ENCODE data around the gene MAGEB2.
"Not testable (repeated sequence)": the region's sequence is repeated elsewhere in the genome, so short reads cannot be mapped to it uniquely, and the experiment has no call there.

Gene MAGEB2

GRCh38 chrX:30215357-30215843, at the start of gene MAGEB2:
Gene MAGEB2, plus strand, starts transcription at chrX:30215563. Its CDS starts 3,018 bp downstream, at chrX:30218581.
- no peak for DNase-seq (ENCODE audit: low read depth)

GRCh38 chrX:30170900-30171299, 44.5 kb upstream of the MAGEB2 start:
- no peak for DNase-seq (ENCODE audit: low read depth)

GRCh38 chrX:30181353-30181752, 34.0 kb upstream of the MAGEB2 start:
- DNase-seq (ENCODE audit: low read depth): no peak

GRCh38 chrX:30183554-30183953, 31.8 kb upstream of the MAGEB2 start:
- DNase-seq (ENCODE audit: low read depth): no peak

GRCh38 chrX:30190426-30190825, 24.9 kb upstream of the MAGEB2 start:
- no peak for DNase-seq (ENCODE audit: low read depth)

GRCh38 chrX:30193910-30194309, 21.5 kb upstream of the MAGEB2 start:
- DNase-seq (ENCODE audit: low read depth): not testable (repeated sequence)

- no peak for DNase-seq (ENCODE audit: low read depth)
Observed at GRCh38 chrX:30196322-30196721, 19.0 kb upstream of the MAGEB2 start.

GRCh38 chrX:30212172-30212571, 3.2 kb upstream of the MAGEB2 start:
- DNase-seq (ENCODE audit: low read depth): no peak

- DNase-seq (ENCODE audit: low read depth): no peak
Observed at GRCh38 chrX:30217465-30217864, 2.1 kb downstream of the MAGEB2 start.

GRCh38 chrX:30219372-30219771, 4.0 kb downstream of the MAGEB2 start:
- no peak for DNase-seq (ENCODE audit: low read depth)

GRCh38 chrX:30220661-30221060, 5.3 kb downstream of the MAGEB2 start:
- DNase-seq (ENCODE audit: low read depth): no peak

- no peak for DNase-seq (ENCODE audit: low read depth)
Observed at GRCh38 chrX:30224536-30224935, 9.2 kb downstream of the MAGEB2 start.

- DNase-seq (ENCODE audit: low read depth): no peak
Observed at GRCh38 chrX:30228526-30228925, 13.2 kb downstream of the MAGEB2 start.

- DNase-seq (ENCODE audit: low read depth): no peak
Observed at GRCh38 chrX:30230395-30230794, 15.0 kb downstream of the MAGEB2 start, which contains the start of gene MAGEB3. Gene MAGEB3, plus strand, starts transcription at chrX:30230657. Its CDS starts 5,268 bp downstream, at chrX:30235925.

- DNase-seq (ENCODE audit: low read depth): no peak
Observed at GRCh38 chrX:30241724-30242415, 26.5 kb downstream of the MAGEB2 start, which contains the start of gene MAGEB4. Gene MAGEB4, plus strand, starts transcription at chrX:30242000. Its CDS starts 136 bp downstream, at chrX:30242136.

GRCh38 chrX:30246769-30247489, 31.6 kb downstream of the MAGEB2 start, which contains the start of gene MAGEB1:
Gene MAGEB1, plus strand, starts transcription at chrX:30247146. Its CDS starts 3,348 bp downstream, at chrX:30250494.
- no peak for DNase-seq (ENCODE audit: low read depth)

GRCh38 chrX:30248854-30249253, 33.5 kb downstream of the MAGEB2 start:
- no peak for DNase-seq (ENCODE audit: low read depth)

- DNase-seq (ENCODE audit: low read depth): no peak
Observed at GRCh38 chrX:30253257-30253656, 37.9 kb downstream of the MAGEB2 start.

- no peak for DNase-seq (ENCODE audit: low read depth)
Observed at GRCh38 chrX:30259927-30260326, 44.6 kb downstream of the MAGEB2 start.

GRCh38 chrX:30261012-30261411, 45.6 kb downstream of the MAGEB2 start:
- DNase-seq (ENCODE audit: low read depth): no peak

- no peak for DNase-seq (ENCODE audit: low read depth)
Observed at GRCh38 chrX:30262763-30263162, 47.4 kb downstream of the MAGEB2 start.
